NCI-H2227 treated with DMSO at 0.1 percent for 48 hours (cell line): Measurements from ENCODE around the gene LTBP2.

ENCODE experiments used
- DNase-seq: peaks from one replicate; lab custom pipeline; 2025; lab: John Stamatoyannopoulos, UW

LTBP2 gene

GRCh38 chr14:74638066-74638465 is 26.0 kb upstream of the LTBP2 start:
- DNase-seq = no peak

- no peak for DNase-seq
Observed at GRCh38 chr14:74637178-74637550, 25.1 kb upstream of the LTBP2 start.

- DNase-seq = no peak
Observed at GRCh38 chr14:74636424-74637177, 24.6 kb upstream of the LTBP2 start.

GRCh38 chr14:74635847-74636246 is 23.8 kb upstream of the LTBP2 start:
- DNase-seq = no peak

- DNase-seq = no peak
Observed at GRCh38 chr14:74634964-74635363, 22.9 kb upstream of the LTBP2 start.

- DNase-seq = no peak
Observed at GRCh38 chr14:74634481-74634880, 22.4 kb upstream of the LTBP2 start.

- DNase-seq = no peak
Observed at GRCh38 chr14:74630881-74631690, 19.0 kb upstream of the LTBP2 start.

GRCh38 chr14:74628418-74628817 is 16.4 kb upstream of the LTBP2 start:
- no peak for DNase-seq

- DNase-seq = no peak
Observed at GRCh38 chr14:74627076-74627475, 15.0 kb upstream of the LTBP2 start.

GRCh38 chr14:74622257-74622656 is 10.2 kb upstream of the LTBP2 start:
- DNase-seq = no peak

- DNase-seq = no peak
Observed at GRCh38 chr14:74621556-74621955, 9.5 kb upstream of the LTBP2 start.

- DNase-seq = no peak
Observed at GRCh38 chr14:74620923-74621322, 8.9 kb upstream of the LTBP2 start.

GRCh38 chr14:74620497-74620921 is 8.5 kb upstream of the LTBP2 start:
- DNase-seq = no peak

- no peak for DNase-seq
Observed at GRCh38 chr14:74619672-74620131, 7.7 kb upstream of the LTBP2 start.

- no peak for DNase-seq
Observed at GRCh38 chr14:74618078-74618952, 6.3 kb upstream of the LTBP2 start.

- no peak for DNase-seq
Observed at GRCh38 chr14:74616996-74617700, 5.1 kb upstream of the LTBP2 start.

- no peak for DNase-seq
Observed at GRCh38 chr14:74616507-74616906, 4.5 kb upstream of the LTBP2 start.

- DNase-seq = no peak
Observed at GRCh38 chr14:74615735-74616134, 3.7 kb upstream of the LTBP2 start.

GRCh38 chr14:74614508-74615495 is 2.8 kb upstream of the LTBP2 start:
- DNase-seq = no peak

GRCh38 chr14:74613211-74613914 is 1.3 kb upstream of the LTBP2 start:
- no peak for DNase-seq
